ENCODE data around the gene PRPF19.

- TF ChIP-seq HDAC2 (IDR thresholded peaks at IDR 0.05) (no peak), ATF3 (IDR thresholded peaks at IDR 0.05) (no peak), ATF3 (CRISPR knock-in tag; conservative IDR thresholded peaks at IDR 0.05) (no peak), ZNF431 (CRISPR knock-in tag; IDR thresholded peaks at IDR 0.05) (no peak), THAP7 (CRISPR knock-in tag; IDR thresholded peaks at IDR 0.05) (no peak)
Observed at GRCh38 chr11:60869451-60869825, 36.9 kb downstream of the PRPF19 start.
